Karpas-422 (cell line): ENCODE measurements around the gene GABBR2. TPM values are rescaled to one million over a fixed set of nuclear protein-coding genes. Genes with fewer than 3 reads are reported as not detected.

ENCODE experiments used
- DNase-seq: peaks from one replicate; pipeline ENCODE4 v3.0.0-alpha.2; 2015
- H2AFZ ChIP-seq: fragments of 200-600 bp; sonication (generic); 2 replicates; pipeline ENCODE4 v1.6.1; 2014; ENCODE audit warnings: antibody characterized with exemption, low read length, mixed read lengths
- H3K27ac ChIP-seq: fragments of 200-600 bp; sonication (generic); 2 replicates; pipeline ENCODE4 v1.5.1; 2014; ENCODE audit warnings: mild to moderate bottlenecking, low read length, moderate library complexity
- H3K27me3 ChIP-seq: fragments of 200-600 bp; sonication (generic); 2 replicates; pipeline ENCODE4 v1.6.1; 2014; ENCODE audit warnings: low read length, mixed read lengths
- H3K36me3 ChIP-seq: fragments of 200-600 bp; sonication (generic); 2 replicates; pipeline ENCODE4 v1.6.1; 2014; ENCODE audit warnings: low read length, mixed read lengths; ENCODE audit not compliant: insufficient read depth
- H3K4me1 ChIP-seq: fragments of 200-600 bp; sonication (generic); 2 replicates; pipeline ENCODE4 v1.6.1; 2014; ENCODE audit warnings: mild to moderate bottlenecking, low read length, mixed read lengths
- H3K4me2 ChIP-seq: fragments of 200-600 bp; sonication (generic); 2 replicates; pipeline ENCODE4 v1.6.1; 2014; ENCODE audit warnings: low read length, low read depth, mild to moderate bottlenecking; ENCODE audit not compliant: poor library complexity, severe bottlenecking
- H3K4me3 ChIP-seq: fragments of 200-600 bp; sonication (generic); 2 replicates; pipeline ENCODE4 v1.5.1; 2014; ENCODE audit warnings: mild to moderate bottlenecking, antibody characterized with exemption, low read length, mixed read lengths
- H3K79me2 ChIP-seq: fragments of 200-600 bp; sonication (generic); 2 replicates; pipeline ENCODE4 v1.6.1; 2014; ENCODE audit warnings: mild to moderate bottlenecking, low read length, mixed read lengths
- H3K9ac ChIP-seq: fragments of 200-600 bp; sonication (generic); 2 replicates; pipeline ENCODE4 v1.6.0; 2014; ENCODE audit warnings: low read length
- H3K9me2 ChIP-seq: fragments of 200-600 bp; sonication (generic), shearing (Covaris generic); replicated peaks from 2 replicates; pipeline ENCODE4 v1.6.0; 2014; ENCODE audit warnings: mild to moderate bottlenecking, low read length, moderate library complexity; ENCODE audit not compliant: insufficient read depth
- H3K9me3 ChIP-seq: fragments of 300-700, 200-600 bp; sonication (generic); 2 replicates; pipeline ENCODE4 v1.6.1; 2014; ENCODE audit warnings: low read length, mixed read lengths
- H4K20me1 ChIP-seq: fragments of 200-600 bp; sonication (generic); 2 replicates; pipeline ENCODE4 v1.6.1; 2014; ENCODE audit warnings: mild to moderate bottlenecking, antibody characterized with exemption, low read length, low read depth; ENCODE audit not compliant: insufficient read depth
- total RNA-seq: library from RNA; depleted of rRNA; stranded (reverse); fragments of >200 nt; shearing (Covaris generic); gene quantifications from 2 replicates; pipeline ENCODE4 v1.2.3, GENCODE V29; 2014; ENCODE audit warnings: low replicate concordance

The GABBR2 gene
- total RNA-seq, 1 experiment from 2014 or later = 0.30 TPM

DNA sequence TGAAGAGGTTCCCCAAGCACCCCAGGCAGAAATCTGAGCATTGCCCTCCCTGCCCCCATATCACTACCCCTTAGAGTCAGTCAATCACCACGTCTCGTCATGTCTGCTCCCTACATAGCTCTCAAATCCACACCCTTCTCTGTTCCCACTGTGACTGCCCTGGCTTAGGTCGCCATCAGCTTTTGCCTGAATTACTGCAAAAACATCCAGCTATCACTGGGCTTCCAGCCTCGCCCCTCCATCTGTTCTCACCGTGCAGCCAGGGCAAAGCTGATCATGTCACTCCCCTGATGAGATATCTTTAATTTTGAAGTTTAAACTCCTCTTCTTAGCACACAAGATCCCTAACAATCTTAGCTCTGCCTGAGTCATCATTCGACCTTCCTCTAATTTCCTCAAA lies 363.7 kb downstream of the GABBR2 start:
- no peak overlapping the region for H3K27ac ChIP-seq
- no peak overlapping the region for H2AFZ ChIP-seq
- H3K9me3 ChIP-seq = no peaks in the 10 kb centered on the region
- H4K20me1 ChIP-seq = no peaks in the 10 kb centered on the region
- no peaks in the 10 kb centered on the region for H3K36me3 ChIP-seq
- no peak overlapping the region for H3K4me2 ChIP-seq
- H3K9me2 ChIP-seq = no peaks in the 10 kb centered on the region
- no peak overlapping the region for H3K4me3 ChIP-seq
- no peaks in the 10 kb centered on the region for H3K27me3 ChIP-seq
- no peak overlapping the region for H3K9ac ChIP-seq
- no peaks in the 10 kb centered on the region for H3K79me2 ChIP-seq
- H3K4me1 ChIP-seq = no peaks in the 10 kb centered on the region
- DNase-seq = no peak

DNA sequence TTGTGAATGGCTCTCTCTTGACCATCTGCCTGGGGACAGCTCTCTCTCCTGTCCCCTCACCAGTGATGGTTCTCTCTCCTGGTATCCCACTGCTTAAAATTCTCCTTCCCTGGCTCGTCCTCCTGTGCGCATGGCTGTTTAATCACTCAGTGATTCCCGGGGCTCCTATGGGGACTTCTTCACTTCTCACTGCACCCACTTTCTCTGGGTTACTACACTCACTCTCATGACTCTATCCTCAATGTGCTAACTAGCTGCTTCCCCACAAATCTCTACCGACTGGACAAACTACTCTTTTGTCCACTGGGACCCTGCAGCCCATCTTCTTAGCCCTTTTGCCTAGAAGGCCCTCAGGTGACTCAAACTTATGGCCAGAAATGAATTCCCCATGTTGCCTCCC lies 364.2 kb downstream of the GABBR2 start:
- H3K27me3 ChIP-seq = no peaks in the 10 kb centered on the region
- no peaks in the 10 kb centered on the region for H3K9me3 ChIP-seq
- no peak overlapping the region for H3K27ac ChIP-seq
- no peaks in the 10 kb centered on the region for H3K4me1 ChIP-seq
- no peak overlapping the region for H3K9ac ChIP-seq
- H2AFZ ChIP-seq = no peak overlapping the region
- H3K9me2 ChIP-seq = no peaks in the 10 kb centered on the region
- H3K4me2 ChIP-seq = no peak overlapping the region
- no peak for DNase-seq
- no peaks in the 10 kb centered on the region for H3K36me3 ChIP-seq
- H3K4me3 ChIP-seq = no peak overlapping the region
- no peaks in the 10 kb centered on the region for H4K20me1 ChIP-seq
- H3K79me2 ChIP-seq = no peaks in the 10 kb centered on the region

DNA sequence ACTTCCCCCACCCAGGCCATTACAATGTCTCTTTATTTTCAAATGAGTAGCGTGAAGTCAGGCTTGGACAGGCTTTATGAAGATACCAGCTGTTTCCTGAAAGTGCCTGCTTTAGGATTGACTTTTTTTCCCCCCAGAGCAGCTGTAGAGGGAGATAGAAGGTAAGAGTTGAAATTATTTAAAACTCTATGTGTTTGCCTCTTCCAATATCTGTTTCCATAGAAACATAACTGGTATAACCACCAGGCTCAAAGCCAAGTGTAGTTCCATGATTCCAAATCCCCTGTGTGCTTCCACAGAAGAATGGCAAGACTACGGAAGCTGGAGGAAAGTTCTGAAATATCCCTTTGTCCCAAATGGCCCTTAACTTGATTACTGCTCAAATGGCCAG lies 365.9 kb downstream of the GABBR2 start:
- no peaks in the 10 kb centered on the region for H3K79me2 ChIP-seq
- no peaks in the 10 kb centered on the region for H3K27me3 ChIP-seq
- H3K4me2 ChIP-seq = no peak overlapping the region
- no peaks in the 10 kb centered on the region for H3K9me2 ChIP-seq
- H3K4me3 ChIP-seq = no peak overlapping the region
- H3K36me3 ChIP-seq = no peaks in the 10 kb centered on the region
- H3K9ac ChIP-seq = no peak overlapping the region
- H3K9me3 ChIP-seq = no peaks in the 10 kb centered on the region
- H3K27ac ChIP-seq = no peak overlapping the region
- DNase-seq = no peak
- no peaks in the 10 kb centered on the region for H3K4me1 ChIP-seq
- no peak overlapping the region for H2AFZ ChIP-seq
- H4K20me1 ChIP-seq = no peaks in the 10 kb centered on the region

DNA sequence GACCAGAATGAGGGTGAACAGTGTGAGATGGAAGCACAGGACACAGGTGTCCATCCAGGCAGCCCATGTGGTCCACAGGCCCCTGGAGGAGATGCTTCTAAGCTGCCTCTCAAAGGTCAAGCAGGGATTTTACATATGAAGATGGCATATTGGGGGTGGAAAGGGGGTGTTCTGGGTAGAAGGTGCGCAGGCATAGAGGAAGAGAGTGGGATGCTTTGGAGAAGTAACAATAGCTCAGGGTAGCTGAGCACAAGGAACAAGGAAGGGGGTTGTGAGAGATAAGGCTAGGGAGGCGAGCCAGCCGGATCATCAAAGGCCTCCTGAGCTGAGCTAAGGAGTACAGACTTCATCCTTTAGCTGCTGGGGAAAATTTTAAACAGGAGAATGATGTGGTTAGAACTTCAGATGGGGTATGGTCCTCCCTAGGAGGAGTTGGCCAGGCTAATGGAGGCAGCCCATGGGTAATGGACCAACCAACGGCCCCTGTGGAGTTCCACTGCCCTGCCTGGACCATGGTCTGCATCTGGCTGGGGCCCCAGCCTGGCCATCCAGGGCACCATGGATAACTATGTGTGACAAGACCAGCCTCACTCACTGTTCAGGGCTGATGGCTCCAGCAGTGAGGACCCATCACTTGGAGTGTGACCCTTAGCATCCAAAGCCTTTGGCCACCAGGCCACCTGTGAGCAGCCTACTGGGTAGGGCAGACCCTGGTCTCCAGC lies 366.5 kb downstream of the GABBR2 start:
- no peak overlapping the region for H3K9ac ChIP-seq
- H3K4me3 ChIP-seq = no peak overlapping the region
- H2AFZ ChIP-seq = no peak overlapping the region
- no peaks in the 10 kb centered on the region for H3K9me2 ChIP-seq
- no peak for DNase-seq
- no peaks in the 10 kb centered on the region for H3K9me3 ChIP-seq
- no peaks in the 10 kb centered on the region for H3K36me3 ChIP-seq
- no peaks in the 10 kb centered on the region for H3K4me1 ChIP-seq
- no peaks in the 10 kb centered on the region for H3K79me2 ChIP-seq
- no peak overlapping the region for H3K4me2 ChIP-seq
- H3K27ac ChIP-seq = no peak overlapping the region
- H3K27me3 ChIP-seq = no peaks in the 10 kb centered on the region
- no peaks in the 10 kb centered on the region for H4K20me1 ChIP-seq

DNA sequence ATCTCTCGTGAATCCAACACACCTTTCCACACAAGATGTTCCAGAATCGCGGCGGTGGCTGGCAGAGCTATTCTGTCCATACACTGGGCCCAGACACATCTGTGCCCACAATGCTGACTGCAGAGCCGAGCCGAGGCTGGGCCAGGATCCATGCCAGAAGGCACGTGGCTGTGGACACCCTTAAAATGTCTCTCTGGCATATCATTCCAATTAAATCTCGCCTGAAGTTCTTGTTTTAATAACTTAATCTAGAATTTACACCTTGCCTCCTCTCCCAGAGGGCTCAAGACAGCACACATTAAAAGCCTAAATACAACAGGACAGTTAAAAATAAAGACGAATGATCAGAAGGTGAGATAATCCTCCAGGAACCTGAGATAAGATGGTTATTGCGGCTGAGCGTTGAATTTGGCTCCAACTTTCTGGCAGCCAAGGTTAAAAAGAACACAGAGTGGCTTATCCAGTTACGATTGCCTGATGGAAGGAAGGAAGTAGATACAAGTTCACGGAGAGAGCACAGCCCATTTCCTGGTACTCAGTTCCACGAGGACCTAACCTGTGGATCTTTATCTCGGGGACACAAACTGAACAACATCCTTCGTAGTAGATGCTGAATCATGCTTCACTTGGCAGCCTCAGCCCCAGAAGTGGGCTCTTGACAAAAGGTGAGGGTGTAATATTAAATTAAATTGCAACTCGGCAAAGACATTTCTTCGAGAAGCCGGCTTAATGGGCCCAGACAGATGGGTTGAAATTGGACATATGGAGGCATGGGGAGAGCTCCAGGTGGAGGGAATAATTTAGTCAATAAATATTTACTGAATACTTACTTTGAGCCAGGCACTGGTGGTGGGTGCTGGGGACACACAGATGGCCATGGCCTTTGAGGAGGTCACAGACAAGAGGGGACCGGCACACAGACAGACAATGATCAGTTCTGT lies 367.3 kb downstream of the GABBR2 start:
- no peaks in the 10 kb centered on the region for H4K20me1 ChIP-seq
- H3K9me2 ChIP-seq = no peaks in the 10 kb centered on the region
- no peaks in the 10 kb centered on the region for H3K4me1 ChIP-seq
- no peak overlapping the region for H3K4me3 ChIP-seq
- no peaks in the 10 kb centered on the region for H3K79me2 ChIP-seq
- H3K27me3 ChIP-seq = no peaks in the 10 kb centered on the region
- no peak overlapping the region for H3K9ac ChIP-seq
- H3K9me3 ChIP-seq = no peaks in the 10 kb centered on the region
- DNase-seq = no peak
- H3K27ac ChIP-seq = no peak overlapping the region
- no peak overlapping the region for H2AFZ ChIP-seq
- no peaks in the 10 kb centered on the region for H3K36me3 ChIP-seq
- no peak overlapping the region for H3K4me2 ChIP-seq

DNA sequence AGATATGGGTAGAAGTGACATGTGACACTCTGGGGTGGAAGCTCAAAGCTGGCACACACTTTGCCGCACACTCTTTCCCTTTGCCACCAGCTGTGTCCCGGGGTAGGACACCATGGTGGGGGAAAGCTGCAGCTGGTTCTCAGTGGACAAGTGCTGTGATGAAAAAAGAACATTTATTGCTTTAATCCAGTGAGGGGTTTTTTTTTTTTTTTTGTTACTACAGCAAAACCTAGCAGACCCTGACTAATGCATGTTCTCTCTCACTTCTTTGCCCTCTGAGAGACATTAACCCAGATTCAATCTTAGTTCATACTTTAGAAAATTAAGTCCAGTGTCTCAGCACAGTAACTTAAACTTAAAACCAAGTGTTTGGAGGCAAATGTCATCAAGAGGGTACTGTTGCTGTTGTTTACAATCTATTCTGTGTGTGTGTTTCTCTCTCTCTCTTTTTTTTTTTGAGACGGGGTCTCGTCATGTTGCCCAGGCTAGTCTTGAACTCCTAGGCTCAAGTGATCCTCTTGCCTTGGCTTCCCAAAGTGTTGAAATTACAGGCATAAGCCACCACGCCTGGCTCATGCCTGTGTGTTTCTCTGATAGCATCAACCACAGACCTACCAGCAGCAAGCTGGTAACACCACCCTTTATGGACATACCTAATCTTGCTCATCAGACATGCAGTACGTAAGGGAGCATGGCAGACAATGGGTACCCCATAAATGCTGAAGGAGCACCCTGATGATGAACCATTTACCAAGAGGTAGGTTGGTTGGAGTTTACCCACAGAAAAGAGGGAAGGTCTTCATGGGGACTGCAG lies 368.5 kb downstream of the GABBR2 start:
- Histone ChIP-seq H3K9me3 (no peaks in the 10 kb centered on the region), H3K79me2 (no peaks in the 10 kb centered on the region), H3K9ac (no peak overlapping the region), H3K27me3 (no peaks in the 10 kb centered on the region), H3K9me2 (no peaks in the 10 kb centered on the region), H4K20me1 (no peaks in the 10 kb centered on the region), H2AFZ (no peak overlapping the region), H3K27ac (no peak overlapping the region), H3K4me1 (no peaks in the 10 kb centered on the region), H3K36me3 (no peaks in the 10 kb centered on the region), H3K4me2 (no peak overlapping the region), H3K4me3 (no peak overlapping the region)
- no peak for DNase-seq

- peaks cover 4% of the 10 kb centered on the region; the same call in 1 of the 2 replicates for H3K4me1 ChIP-seq
- H4K20me1 ChIP-seq = no peaks in the 10 kb centered on the region
- H3K9me2 ChIP-seq = no peaks in the 10 kb centered on the region
- H3K36me3 ChIP-seq = no peaks in the 10 kb centered on the region
- H3K4me3 ChIP-seq = no peak overlapping the region
- H3K4me2 ChIP-seq = no peak overlapping the region
- no peaks in the 10 kb centered on the region for H3K79me2 ChIP-seq
- H3K9me3 ChIP-seq = no peaks in the 10 kb centered on the region
- no peak overlapping the region for H3K9ac ChIP-seq
- H3K27ac ChIP-seq = no peak overlapping the region
- H2AFZ ChIP-seq = no peak overlapping the region
- no peaks in the 10 kb centered on the region for H3K27me3 ChIP-seq
- DNase-seq = no peak
Measured at GRCh38 chr9:98335661-98336060, 373.1 kb downstream of the GABBR2 start.

DNA sequence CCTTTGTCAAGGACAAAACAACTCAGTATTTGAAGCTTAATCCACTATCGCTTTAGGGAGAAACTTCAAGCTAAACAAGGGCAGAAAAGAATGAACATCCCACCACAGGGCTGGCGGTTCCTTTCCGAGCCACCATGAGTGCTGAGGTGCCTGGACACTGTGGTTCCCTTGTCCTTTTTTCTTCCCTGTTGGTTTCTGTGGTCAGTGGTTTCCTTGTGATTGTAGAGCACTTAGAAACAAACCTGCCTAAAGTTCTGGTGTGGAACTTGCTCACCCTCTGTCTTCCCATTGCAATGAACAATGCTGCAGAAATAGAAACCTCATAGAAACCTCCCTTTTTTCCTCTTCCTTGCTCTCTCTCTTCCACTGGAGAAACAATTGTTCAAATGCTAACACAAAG lies 373.9 kb downstream of the GABBR2 start:
- no peak overlapping the region for H3K27ac ChIP-seq
- no peaks in the 10 kb centered on the region for H3K36me3 ChIP-seq
- H2AFZ ChIP-seq = no peak overlapping the region
- H3K9me2 ChIP-seq = no peaks in the 10 kb centered on the region
- no peak overlapping the region for H3K4me2 ChIP-seq
- H3K9ac ChIP-seq = no peak overlapping the region
- H3K4me3 ChIP-seq = no peak overlapping the region
- no peaks in the 10 kb centered on the region for H3K27me3 ChIP-seq
- no peaks in the 10 kb centered on the region for H3K9me3 ChIP-seq
- H4K20me1 ChIP-seq = no peaks in the 10 kb centered on the region
- no peaks in the 10 kb centered on the region for H3K79me2 ChIP-seq
- peaks cover 9% of the 10 kb centered on the region for H3K4me1 ChIP-seq
- DNase-seq = no peak
